Upper lobe of left lung (tissue), 6 donors: ENCODE data around the gene ERC1. TPM values are rescaled to one million over a fixed set of nuclear protein-coding genes. Genes with fewer than 3 reads are reported as not detected.

Experiments
- ATAC-seq, 2 donors: fragments of 200-7000 bp; cut with Tn5 transposase; one replicate each; pipeline ENCODE4 v1.9.1; 2022; ENCODE audit warnings: mild to moderate bottlenecking in 2 of 2, moderate library complexity in 2 of 2; ENCODE audit not compliant: low FRiP score in 2 of 2
- DNase-seq, 2 donors: peaks; one replicate each; pipeline ENCODE4 v3.0.0-alpha.2; 2019 to 2020
- H3K27ac ChIP-seq, 4 donors: fragments of 200-600 bp; sonication (generic); one replicate each; pipeline ENCODE4 v1.5.1; 2016 to 2019
- H3K27me3 ChIP-seq, 4 donors: fragments of 200-600 bp; sonication (generic); one replicate each; pipeline ENCODE4 v1.5.1; 2017 to 2019
- H3K36me3 ChIP-seq, 4 donors: fragments of 200-600 bp; sonication (generic); one replicate each; pipeline ENCODE4 v1.5.1; 2016 to 2019
- H3K4me1 ChIP-seq, 4 donors: fragments of 200-600 bp; sonication (generic); one replicate each; pipeline ENCODE4 v1.5.1; 2018 to 2019
- H3K4me3 ChIP-seq, 4 donors: fragments of 200-600 bp; sonication (generic); one replicate each; pipeline ENCODE4 v1.5.1; 2017 to 2019; ENCODE audit warnings: mild to moderate bottlenecking in 2 of 4, moderate library complexity in 1 of 4
- H3K9me3 ChIP-seq, 4 donors: fragments of 200-600 bp; sonication (generic); one replicate each; pipeline ENCODE4 v1.5.1; 2018 to 2019
- EP300 ChIP-seq, 4 donors: sonication (generic); formaldehyde crosslinking; IDR thresholded peaks; one replicate each; pipeline ENCODE4 v1.5.1; 2017; ENCODE audit warnings: antibody characterized with exemption in 4 of 4, control low read depth in 2 of 4
- POLR2A ChIP-seq, 4 donors: fragments of 450-650 bp; IDR thresholded peaks; one replicate each; pipeline ENCODE4 v1.5.1; 2016 to 2017; ENCODE audit warnings: antibody characterized with exemption in 4 of 4, mild to moderate bottlenecking in 2 of 4
- POLR2AphosphoS5 ChIP-seq, 2 donors: sonication (generic); formaldehyde crosslinking; IDR thresholded peaks; one replicate each; pipeline ENCODE4 v1.5.1; 2017; ENCODE audit warnings: antibody characterized with exemption in 2 of 2
- WGBS, 2 donors: methylation state at CpG; one replicate each; pipeline ENCODE4 v1.1.5; 2017 to 2018; 5-methylcytosine and 5-hydroxymethylcytosine counted together
- total RNA-seq, 6 donors: library from RNA; depleted of rRNA in 4 of 6; stranded (reverse); fragments of >200 nt in 4 of 6; gene quantifications; one replicate each; pipeline versions ENCODE4 v1.1.0 to v1.2.1, GENCODE V29; 2016 to 2021
- TF ChIP-seq, protein P1 (sequence below), 6 experiments: fragments of 450-650 bp in 4 of 6; fragments of 200-600 bp in 2 of 6; sonication (generic) in 2 of 6; IDR thresholded peaks; one replicate each; pipeline ENCODE4 v1.5.1; 2016 to 2019; ENCODE audit warnings: antibody characterized with exemption in 6 of 6
- donor health status: DM: no; HTN: no; CAD: no; lungs with moderate emphysema.
- donor health status: DM: no; HTN: yes; CAD: no; lungs with severe emphysema.

The ERC1 gene
- total RNA-seq, 6 donors from 2014 or later, result 37.7 to 158 (median 60.1) TPM

DNA sequence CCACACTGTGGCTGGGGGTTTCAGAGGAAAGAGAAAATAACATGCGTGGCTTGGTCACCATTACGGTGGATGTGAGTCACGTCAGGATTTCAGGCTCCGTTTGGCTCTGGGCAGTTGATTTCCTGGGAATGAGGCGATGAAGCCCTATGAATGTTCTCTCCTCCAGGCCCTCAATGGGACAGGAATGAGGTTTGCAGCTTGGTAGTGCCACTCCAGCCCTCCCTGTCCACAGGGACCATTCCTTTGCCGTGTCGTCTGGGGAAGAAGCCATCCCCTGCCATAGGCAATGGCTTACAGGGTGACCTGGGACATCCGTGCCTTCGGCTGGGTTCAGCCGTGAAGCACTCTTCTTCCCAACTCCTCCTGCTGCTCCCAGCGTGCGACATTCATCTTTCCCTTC, 508.3 kb downstream of the ERC1 start:
- H3K27ac ChIP-seq, result no peak overlapping the region
- no peak for TF ChIP-seq POLR2A (IDR thresholded peaks at IDR 0.05)
- no peak for TF ChIP-seq EP300 (IDR thresholded peaks at IDR 0.05)
- TF ChIP-seq POLR2AphosphoS5 (IDR thresholded peaks at IDR 0.05), result no peak
- TF ChIP-seq, protein P1, sequence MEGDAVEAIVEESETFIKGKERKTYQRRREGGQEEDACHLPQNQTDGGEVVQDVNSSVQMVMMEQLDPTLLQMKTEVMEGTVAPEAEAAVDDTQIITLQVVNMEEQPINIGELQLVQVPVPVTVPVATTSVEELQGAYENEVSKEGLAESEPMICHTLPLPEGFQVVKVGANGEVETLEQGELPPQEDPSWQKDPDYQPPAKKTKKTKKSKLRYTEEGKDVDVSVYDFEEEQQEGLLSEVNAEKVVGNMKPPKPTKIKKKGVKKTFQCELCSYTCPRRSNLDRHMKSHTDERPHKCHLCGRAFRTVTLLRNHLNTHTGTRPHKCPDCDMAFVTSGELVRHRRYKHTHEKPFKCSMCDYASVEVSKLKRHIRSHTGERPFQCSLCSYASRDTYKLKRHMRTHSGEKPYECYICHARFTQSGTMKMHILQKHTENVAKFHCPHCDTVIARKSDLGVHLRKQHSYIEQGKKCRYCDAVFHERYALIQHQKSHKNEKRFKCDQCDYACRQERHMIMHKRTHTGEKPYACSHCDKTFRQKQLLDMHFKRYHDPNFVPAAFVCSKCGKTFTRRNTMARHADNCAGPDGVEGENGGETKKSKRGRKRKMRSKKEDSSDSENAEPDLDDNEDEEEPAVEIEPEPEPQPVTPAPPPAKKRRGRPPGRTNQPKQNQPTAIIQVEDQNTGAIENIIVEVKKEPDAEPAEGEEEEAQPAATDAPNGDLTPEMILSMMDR (IDR thresholded peaks at IDR 0.05), result no peak
- H3K4me1 ChIP-seq, result peaks cover 0 to 4% (median 0%) of the 10 kb centered on the region in 4 donors
- no peaks in the 10 kb centered on the region for H3K27me3 ChIP-seq
- 93 to 97% methylated on average over 10 to 12 of the region's 12 CpGs for WGBS, 2 donors
- no peak overlapping the region for H3K4me3 ChIP-seq
- ATAC-seq, result no peak
- DNase-seq, result no peak
- H3K9me3 ChIP-seq, result no peaks in the 10 kb centered on the region
- no peaks in the 10 kb centered on the region for H3K36me3 ChIP-seq

DNA sequence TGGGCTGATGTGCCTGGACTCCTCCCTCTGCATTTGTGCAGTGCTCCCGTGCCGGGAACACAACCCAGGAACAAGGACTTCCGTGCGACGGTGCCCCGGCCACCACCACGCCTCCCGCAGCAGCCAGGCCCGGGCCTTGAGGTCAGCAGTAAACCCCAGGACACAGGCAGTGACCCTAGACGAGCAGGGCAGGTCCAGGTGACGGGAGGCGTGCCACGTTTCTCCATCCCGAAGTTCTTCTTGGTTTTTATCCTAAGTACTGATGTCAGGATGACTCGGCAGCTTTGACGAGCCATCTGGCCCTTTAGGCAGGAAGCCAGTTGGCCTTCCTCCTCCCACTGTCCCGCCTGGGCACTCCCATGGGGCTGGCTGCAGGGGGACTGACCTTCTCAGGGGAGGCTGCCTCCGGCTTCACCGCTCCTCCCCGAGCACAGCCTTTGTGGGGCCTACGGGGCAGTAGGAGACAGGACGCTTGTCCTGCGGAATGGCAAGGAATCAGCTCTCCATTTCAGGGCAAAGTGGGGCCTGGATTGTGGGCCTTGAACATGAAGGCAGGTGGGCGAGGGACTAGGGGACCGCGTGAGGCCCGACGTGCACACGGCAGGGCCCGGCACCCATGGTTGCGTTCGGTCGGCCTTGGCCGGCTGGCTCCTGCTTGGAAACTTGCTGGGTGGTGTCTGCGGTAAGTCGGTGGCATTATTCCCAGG, 509.2 kb downstream of the ERC1 start:
- Histone ChIP-seq H3K36me3 (no peaks in the 10 kb centered on the region), H3K9me3 (no peaks in the 10 kb centered on the region), H3K4me3 (no peak overlapping the region), H3K27ac (no peak overlapping the region), H3K27me3 (no peaks in the 10 kb centered on the region), H3K4me1 (peaks cover 0 to 4% (median 0%) of the 10 kb centered on the region in 4 donors)
- 85 to 96% methylated on average over 20 to 34 of the region's 36 CpGs for WGBS, 2 donors
- TF ChIP-seq EP300 (IDR thresholded peaks at IDR 0.05) (no peak), POLR2A (IDR thresholded peaks at IDR 0.05) (no peak), POLR2AphosphoS5 (IDR thresholded peaks at IDR 0.05) (peak in 1 of 2 donors; percentile 7)
- TF ChIP-seq, protein P1 (IDR thresholded peaks at IDR 0.05), result no peak
- no peak for ATAC-seq
- no peak for DNase-seq

DNA sequence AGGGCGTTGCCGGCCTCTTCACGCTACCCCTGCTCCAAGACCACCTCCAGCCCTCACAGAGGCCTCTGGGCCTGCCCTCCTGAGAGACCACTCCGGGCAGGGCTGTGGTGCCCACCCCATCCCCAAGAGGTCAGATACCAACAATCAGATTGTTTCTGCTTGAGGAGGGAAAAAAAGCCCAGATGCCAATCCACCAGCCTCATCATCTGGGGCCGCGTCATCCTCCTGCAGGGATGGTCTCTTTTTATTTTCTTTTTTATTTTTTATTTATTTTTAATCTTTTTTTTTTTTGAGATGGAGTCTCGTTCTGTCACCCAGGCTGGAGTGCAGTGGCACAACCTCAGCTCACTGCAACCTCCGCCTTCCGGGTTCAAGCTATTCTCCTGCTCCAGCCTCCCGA, 510.0 kb downstream of the ERC1 start:
- ATAC-seq, result no peak
- Histone ChIP-seq H3K4me1 (peaks cover 0 to 4% (median 0%) of the 10 kb centered on the region in 4 donors), H3K4me3 (no peak overlapping the region), H3K27me3 (no peaks in the 10 kb centered on the region), H3K9me3 (no peaks in the 10 kb centered on the region), H3K36me3 (no peaks in the 10 kb centered on the region), H3K27ac (no peak overlapping the region)
- 92 to 95% methylated on average over 9 to 10 of the region's 10 CpGs for WGBS, 2 donors
- TF ChIP-seq EP300 (IDR thresholded peaks at IDR 0.05) (no peak), POLR2A (IDR thresholded peaks at IDR 0.05) (no peak), POLR2AphosphoS5 (IDR thresholded peaks at IDR 0.05) (no peak)
- TF ChIP-seq, protein P1 (IDR thresholded peaks at IDR 0.05), result no peak
- DNase-seq, result no peak

DNA sequence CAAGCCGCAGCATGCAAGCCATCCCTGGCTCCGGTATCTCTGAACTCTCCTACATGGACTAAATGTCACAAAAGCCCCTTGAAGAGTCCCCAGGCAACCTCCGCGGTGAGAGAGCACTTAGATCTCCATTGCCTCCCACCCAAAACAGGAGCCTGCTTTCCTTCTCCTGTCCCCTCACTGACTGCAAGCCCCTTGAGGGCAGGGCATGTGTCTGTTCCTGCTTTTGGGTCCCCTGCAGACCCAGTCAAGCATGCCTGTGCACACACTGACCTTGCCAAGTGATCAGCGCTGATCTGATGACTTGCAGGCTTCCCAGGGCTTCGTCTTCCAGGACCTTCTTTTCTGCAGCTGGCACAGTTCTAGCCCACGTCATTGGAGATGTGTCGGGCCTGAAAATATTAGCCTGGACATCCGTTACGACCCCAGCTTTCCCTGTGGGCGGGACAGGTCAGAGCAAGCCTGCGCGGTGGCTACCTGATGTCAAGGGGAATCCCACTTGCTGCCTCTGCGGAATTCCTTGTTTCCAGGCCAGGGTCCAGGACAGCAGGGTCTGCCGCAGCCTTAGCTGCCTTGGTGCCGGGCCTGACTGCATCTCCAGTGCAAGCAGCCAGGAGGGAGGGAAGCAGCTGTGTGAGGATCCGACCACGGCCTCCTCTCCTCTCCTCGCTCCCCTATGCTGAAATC, 510.8 kb downstream of the ERC1 start:
- ATAC-seq, result no peak
- TF ChIP-seq POLR2A (IDR thresholded peaks at IDR 0.05), result no peak
- TF ChIP-seq, protein P1 (IDR thresholded peaks at IDR 0.05), result no peak
- no peak for TF ChIP-seq EP300 (IDR thresholded peaks at IDR 0.05)
- no peak for TF ChIP-seq POLR2AphosphoS5 (IDR thresholded peaks at IDR 0.05)
- no peak overlapping the region for H3K4me3 ChIP-seq
- H3K27ac ChIP-seq, result no peak overlapping the region
- 91 to 92% methylated on average over 18 to 19 of the region's 19 CpGs for WGBS, 2 donors
- H3K27me3 ChIP-seq, result no peaks in the 10 kb centered on the region
- no peaks in the 10 kb centered on the region for H3K36me3 ChIP-seq
- no peaks in the 10 kb centered on the region for H3K4me1 ChIP-seq
- no peak for DNase-seq
- no peaks in the 10 kb centered on the region for H3K9me3 ChIP-seq
